WTC11 (cell line): ENCODE measurements around the gene SKOR2. TPM values are rescaled to one million over a fixed set of nuclear protein-coding genes. Genes with fewer than 3 reads are reported as not detected.

Experiments used
- GTF2I ChIP-seq: fragments of 250-450 bp; sonication (Bioruptor Pico); conservative IDR thresholded peaks from 2 replicates; pipeline ENCODE4 v1.4.0; 2021; ENCODE audit warnings: mild to moderate bottlenecking
- JAZF1 ChIP-seq: fragments of 250-450 bp; sonication (Bioruptor Pico); IDR thresholded peaks from 2 replicates; pipeline ENCODE4 v1.9.0; 2021; ENCODE audit warnings: moderate library complexity, mild to moderate bottlenecking, inconsistent platforms
- MXD4 ChIP-seq: fragments of 250-450 bp; sonication (Bioruptor Pico); IDR thresholded peaks from 2 replicates; pipeline ENCODE4 v1.8.0; 2021; ENCODE audit warnings: mild to moderate bottlenecking, moderate library complexity, borderline replicate concordance
- NFYB ChIP-seq: sonication (generic); formaldehyde crosslinking; conservative IDR thresholded peaks from 2 replicates; pipeline ENCODE4 v1.8.0; 2022; ENCODE audit warnings: low read depth, missing genetic modification reagents
- OVOL2 ChIP-seq: fragments of 250-450 bp; sonication (Bioruptor Pico); IDR thresholded peaks from 2 replicates; pipeline ENCODE4 v1.9.0; 2021; ENCODE audit warnings: mild to moderate bottlenecking, borderline replicate concordance
- PRRX2 ChIP-seq: fragments of 250-450 bp; sonication (Bioruptor Pico); IDR thresholded peaks from 2 replicates; pipeline ENCODE4 v1.8.0; 2021; ENCODE audit warnings: mild to moderate bottlenecking
- RORB ChIP-seq: fragments of 250-450 bp; sonication (Bioruptor Pico); IDR thresholded peaks from 2 replicates; pipeline ENCODE4 v1.9.0; 2021; ENCODE audit warnings: mild to moderate bottlenecking
- TP53 ChIP-seq: sonication (generic); formaldehyde crosslinking; IDR thresholded peaks from 2 replicates; pipeline ENCODE4 v1.8.1; 2023; ENCODE audit warnings: mild to moderate bottlenecking, missing genetic modification reagents
- ZBTB21 ChIP-seq: sonication (generic); formaldehyde crosslinking; IDR thresholded peaks from 2 replicates; pipeline ENCODE4 v1.8.1; 2023; ENCODE audit warnings: mild to moderate bottlenecking, missing genetic modification reagents, borderline replicate concordance
- ZNF138 ChIP-seq: sonication (generic); formaldehyde crosslinking; conservative IDR thresholded peaks from 2 replicates; pipeline ENCODE4 v1.8.1; 2022; ENCODE audit warnings: mild to moderate bottlenecking, moderate library complexity, missing genetic modification reagents
- ZNF232 ChIP-seq: sonication (generic); formaldehyde crosslinking; IDR thresholded peaks from 2 replicates; pipeline ENCODE4 v1.8.0; 2022; ENCODE audit warnings: mild to moderate bottlenecking, missing genetic modification reagents
- ZNF396 ChIP-seq: fragments of 250-450 bp; sonication (Bioruptor Pico); IDR thresholded peaks from 2 replicates; pipeline ENCODE4 v1.8.0; 2021; ENCODE audit warnings: mild to moderate bottlenecking, moderate library complexity, borderline replicate concordance
- ZNF416 ChIP-seq: fragments of 250-450 bp; sonication (Bioruptor Pico); IDR thresholded peaks from 2 replicates; pipeline ENCODE4 v1.9.0; 2021; ENCODE audit warnings: mild to moderate bottlenecking, inconsistent platforms
- total RNA-seq: library from RNA; stranded (reverse); gene quantifications from 3 replicates; pipeline ENCODE4 v1.2.3, GENCODE V29; 2021
- TF ChIP-seq, protein P1 (sequence below): sonication (generic); formaldehyde crosslinking; IDR thresholded peaks from 2 replicates; pipeline ENCODE4 v1.8.0; 2023; ENCODE audit warnings: missing genetic modification reagents, mild to moderate bottlenecking, borderline replicate concordance
- TF ChIP-seq, protein P2 (sequence below): fragments of 250-450 bp; sonication (Bioruptor Pico); IDR thresholded peaks from 2 replicates; pipeline ENCODE4 v2.1.2; 2022; ENCODE audit warnings: mild to moderate bottlenecking, moderate library complexity
- TF ChIP-seq, protein P3 (sequence below): sonication (generic); formaldehyde crosslinking; conservative IDR thresholded peaks from 2 replicates; pipeline ENCODE4 v1.8.1; 2022; ENCODE audit warnings: mild to moderate bottlenecking, missing genetic modification reagents
- TF ChIP-seq, protein P4 (sequence below): sonication (generic); formaldehyde crosslinking; IDR thresholded peaks from 2 replicates; pipeline ENCODE4 v1.8.0; 2022; ENCODE audit warnings: mild to moderate bottlenecking, missing genetic modification reagents
- TF ChIP-seq, protein P5 (sequence below): sonication (generic); formaldehyde crosslinking; IDR thresholded peaks from 2 replicates; pipeline ENCODE4 v1.8.0; 2022; ENCODE audit warnings: mild to moderate bottlenecking, missing genetic modification reagents
- TF ChIP-seq, protein P6 (sequence below): sonication (generic); formaldehyde crosslinking; IDR thresholded peaks from 2 replicates; pipeline ENCODE4 v1.8.1; 2022; ENCODE audit warnings: missing genetic modification reagents, borderline replicate concordance
- TF ChIP-seq, protein P7 (sequence below): sonication (generic); formaldehyde crosslinking; IDR thresholded peaks from 2 replicates; pipeline ENCODE4 v1.8.1; 2022; ENCODE audit warnings: mild to moderate bottlenecking, moderate library complexity, missing genetic modification reagents
- TF ChIP-seq, protein P8 (sequence below): sonication (generic); formaldehyde crosslinking; IDR thresholded peaks from 2 replicates; pipeline ENCODE4 v1.8.1; 2022; ENCODE audit warnings: low read depth, missing genetic modification reagents, borderline replicate concordance

SKOR2 gene
- total RNA-seq, 1 experiment from 2014 or later, result 1.3 TPM

DNA sequence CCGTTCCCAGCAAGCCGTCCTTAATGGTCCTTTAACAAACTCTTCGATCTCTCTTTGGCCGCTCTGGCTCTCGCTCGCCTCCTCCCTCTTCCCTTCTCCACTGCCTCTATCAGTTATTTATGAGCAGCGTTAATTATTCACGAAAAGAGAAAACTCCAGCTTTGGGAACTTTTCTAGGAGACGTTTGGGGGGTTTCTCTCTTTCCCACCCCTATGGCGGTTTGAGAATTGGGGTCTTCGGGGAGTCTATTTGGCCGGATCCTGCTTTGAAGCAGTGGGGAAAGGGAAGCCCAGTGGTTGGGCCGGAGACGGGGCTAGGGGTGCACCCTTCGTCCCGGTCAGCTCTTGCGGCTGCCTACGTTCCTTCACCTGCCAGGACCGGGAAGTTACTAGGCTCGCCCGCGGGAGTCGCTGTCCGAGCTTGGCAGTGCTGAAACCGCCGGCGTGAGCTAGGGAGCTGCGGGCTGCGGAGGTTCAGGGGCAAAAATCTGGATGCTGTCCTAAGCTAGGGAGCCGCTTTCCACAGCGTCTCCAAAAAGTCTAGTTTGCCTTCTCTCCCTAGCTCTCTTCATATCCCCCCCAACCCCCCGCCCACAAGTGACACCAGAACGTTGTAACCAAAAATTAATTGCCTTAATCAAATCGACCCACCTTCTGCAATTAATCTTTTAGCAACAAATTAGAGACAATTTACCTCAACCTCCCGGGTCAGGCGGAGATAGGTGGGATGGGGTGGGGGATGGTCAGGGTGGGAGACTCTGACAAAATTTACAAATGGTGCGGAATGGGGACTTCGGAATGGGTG lies 8.9 kb upstream of the SKOR2 start (continued):
- TF ChIP-seq, protein P1, sequence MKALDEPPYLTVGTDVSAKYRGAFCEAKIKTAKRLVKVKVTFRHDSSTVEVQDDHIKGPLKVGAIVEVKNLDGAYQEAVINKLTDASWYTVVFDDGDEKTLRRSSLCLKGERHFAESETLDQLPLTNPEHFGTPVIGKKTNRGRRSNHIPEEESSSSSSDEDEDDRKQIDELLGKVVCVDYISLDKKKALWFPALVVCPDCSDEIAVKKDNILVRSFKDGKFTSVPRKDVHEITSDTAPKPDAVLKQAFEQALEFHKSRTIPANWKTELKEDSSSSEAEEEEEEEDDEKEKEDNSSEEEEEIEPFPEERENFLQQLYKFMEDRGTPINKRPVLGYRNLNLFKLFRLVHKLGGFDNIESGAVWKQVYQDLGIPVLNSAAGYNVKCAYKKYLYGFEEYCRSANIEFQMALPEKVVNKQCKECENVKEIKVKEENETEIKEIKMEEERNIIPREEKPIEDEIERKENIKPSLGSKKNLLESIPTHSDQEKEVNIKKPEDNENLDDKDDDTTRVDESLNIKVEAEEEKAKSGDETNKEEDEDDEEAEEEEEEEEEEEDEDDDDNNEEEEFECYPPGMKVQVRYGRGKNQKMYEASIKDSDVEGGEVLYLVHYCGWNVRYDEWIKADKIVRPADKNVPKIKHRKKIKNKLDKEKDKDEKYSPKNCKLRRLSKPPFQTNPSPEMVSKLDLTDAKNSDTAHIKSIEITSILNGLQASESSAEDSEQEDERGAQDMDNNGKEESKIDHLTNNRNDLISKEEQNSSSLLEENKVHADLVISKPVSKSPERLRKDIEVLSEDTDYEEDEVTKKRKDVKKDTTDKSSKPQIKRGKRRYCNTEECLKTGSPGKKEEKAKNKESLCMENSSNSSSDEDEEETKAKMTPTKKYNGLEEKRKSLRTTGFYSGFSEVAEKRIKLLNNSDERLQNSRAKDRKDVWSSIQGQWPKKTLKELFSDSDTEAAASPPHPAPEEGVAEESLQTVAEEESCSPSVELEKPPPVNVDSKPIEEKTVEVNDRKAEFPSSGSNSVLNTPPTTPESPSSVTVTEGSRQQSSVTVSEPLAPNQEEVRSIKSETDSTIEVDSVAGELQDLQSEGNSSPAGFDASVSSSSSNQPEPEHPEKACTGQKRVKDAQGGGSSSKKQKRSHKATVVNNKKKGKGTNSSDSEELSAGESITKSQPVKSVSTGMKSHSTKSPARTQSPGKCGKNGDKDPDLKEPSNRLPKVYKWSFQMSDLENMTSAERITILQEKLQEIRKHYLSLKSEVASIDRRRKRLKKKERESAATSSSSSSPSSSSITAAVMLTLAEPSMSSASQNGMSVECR (CRISPR knock-in tag), result peak; percentile 98
- no peak for TF ChIP-seq OVOL2 (CRISPR knock-in tag)
- TF ChIP-seq, protein P2, sequence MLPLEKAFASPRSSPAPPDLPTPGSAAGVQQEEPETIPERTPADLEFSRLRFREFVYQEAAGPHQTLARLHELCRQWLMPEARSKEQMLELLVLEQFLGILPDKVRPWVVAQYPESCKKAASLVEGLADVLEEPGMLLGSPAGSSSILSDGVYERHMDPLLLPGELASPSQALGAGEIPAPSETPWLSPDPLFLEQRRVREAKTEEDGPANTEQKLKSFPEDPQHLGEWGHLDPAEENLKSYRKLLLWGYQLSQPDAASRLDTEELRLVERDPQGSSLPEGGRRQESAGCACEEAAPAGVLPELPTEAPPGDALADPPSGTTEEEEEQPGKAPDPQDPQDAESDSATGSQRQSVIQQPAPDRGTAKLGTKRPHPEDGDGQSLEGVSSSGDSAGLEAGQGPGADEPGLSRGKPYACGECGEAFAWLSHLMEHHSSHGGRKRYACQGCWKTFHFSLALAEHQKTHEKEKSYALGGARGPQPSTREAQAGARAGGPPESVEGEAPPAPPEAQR (CRISPR knock-in tag), result no peak
- peak; percentile 63; the same call in 1 of the 2 replicates for TF ChIP-seq ZBTB21 (CRISPR knock-in tag)
- peak; percentile 87 for TF ChIP-seq TP53 (CRISPR knock-in tag)
- TF ChIP-seq, protein P3, sequence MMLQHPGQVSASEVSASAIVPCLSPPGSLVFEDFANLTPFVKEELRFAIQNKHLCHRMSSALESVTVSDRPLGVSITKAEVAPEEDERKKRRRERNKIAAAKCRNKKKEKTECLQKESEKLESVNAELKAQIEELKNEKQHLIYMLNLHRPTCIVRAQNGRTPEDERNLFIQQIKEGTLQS (CRISPR knock-in tag), result no peak
- TF ChIP-seq, protein P4, sequence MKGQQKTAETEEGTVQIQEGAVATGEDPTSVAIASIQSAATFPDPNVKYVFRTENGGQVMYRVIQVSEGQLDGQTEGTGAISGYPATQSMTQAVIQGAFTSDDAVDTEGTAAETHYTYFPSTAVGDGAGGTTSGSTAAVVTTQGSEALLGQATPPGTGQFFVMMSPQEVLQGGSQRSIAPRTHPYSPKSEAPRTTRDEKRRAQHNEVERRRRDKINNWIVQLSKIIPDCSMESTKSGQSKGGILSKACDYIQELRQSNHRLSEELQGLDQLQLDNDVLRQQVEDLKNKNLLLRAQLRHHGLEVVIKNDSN (CRISPR knock-in tag), result peak; percentile 71; the same call in 1 of the 2 replicates
- no peak for TF ChIP-seq GTF2I
- no peak for TF ChIP-seq PRRX2 (CRISPR knock-in tag)
- TF ChIP-seq, protein P5, sequence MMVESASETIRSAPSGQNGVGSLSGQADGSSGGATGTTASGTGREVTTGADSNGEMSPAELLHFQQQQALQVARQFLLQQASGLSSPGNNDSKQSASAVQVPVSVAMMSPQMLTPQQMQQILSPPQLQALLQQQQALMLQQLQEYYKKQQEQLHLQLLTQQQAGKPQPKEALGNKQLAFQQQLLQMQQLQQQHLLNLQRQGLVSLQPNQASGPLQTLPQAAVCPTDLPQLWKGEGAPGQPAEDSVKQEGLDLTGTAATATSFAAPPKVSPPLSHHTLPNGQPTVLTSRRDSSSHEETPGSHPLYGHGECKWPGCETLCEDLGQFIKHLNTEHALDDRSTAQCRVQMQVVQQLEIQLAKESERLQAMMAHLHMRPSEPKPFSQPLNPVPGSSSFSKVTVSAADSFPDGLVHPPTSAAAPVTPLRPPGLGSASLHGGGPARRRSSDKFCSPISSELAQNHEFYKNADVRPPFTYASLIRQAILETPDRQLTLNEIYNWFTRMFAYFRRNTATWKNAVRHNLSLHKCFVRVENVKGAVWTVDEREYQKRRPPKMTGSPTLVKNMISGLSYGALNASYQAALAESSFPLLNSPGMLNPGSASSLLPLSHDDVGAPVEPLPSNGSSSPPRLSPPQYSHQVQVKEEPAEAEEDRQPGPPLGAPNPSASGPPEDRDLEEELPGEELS (CRISPR knock-in tag), result peak; percentile 97
- TF ChIP-seq, protein P6, sequence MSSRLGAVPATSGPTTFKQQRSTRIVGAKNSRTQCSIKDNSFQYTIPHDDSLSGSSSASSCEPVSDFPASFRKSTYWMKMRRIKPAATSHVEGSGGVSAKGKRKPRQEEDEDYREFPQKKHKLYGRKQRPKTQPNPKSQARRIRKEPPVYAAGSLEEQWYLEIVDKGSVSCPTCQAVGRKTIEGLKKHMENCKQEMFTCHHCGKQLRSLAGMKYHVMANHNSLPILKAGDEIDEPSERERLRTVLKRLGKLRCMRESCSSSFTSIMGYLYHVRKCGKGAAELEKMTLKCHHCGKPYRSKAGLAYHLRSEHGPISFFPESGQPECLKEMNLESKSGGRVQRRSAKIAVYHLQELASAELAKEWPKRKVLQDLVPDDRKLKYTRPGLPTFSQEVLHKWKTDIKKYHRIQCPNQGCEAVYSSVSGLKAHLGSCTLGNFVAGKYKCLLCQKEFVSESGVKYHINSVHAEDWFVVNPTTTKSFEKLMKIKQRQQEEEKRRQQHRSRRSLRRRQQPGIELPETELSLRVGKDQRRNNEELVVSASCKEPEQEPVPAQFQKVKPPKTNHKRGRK (CRISPR knock-in tag), result no peak
- no peak; the same call in 1 of the 2 replicates for TF ChIP-seq ZNF138 (CRISPR knock-in tag)
- peak; percentile 96 for TF ChIP-seq ZNF232 (CRISPR knock-in tag)
- TF ChIP-seq JAZF1 (CRISPR knock-in tag), result no peak
- TF ChIP-seq, protein P7, sequence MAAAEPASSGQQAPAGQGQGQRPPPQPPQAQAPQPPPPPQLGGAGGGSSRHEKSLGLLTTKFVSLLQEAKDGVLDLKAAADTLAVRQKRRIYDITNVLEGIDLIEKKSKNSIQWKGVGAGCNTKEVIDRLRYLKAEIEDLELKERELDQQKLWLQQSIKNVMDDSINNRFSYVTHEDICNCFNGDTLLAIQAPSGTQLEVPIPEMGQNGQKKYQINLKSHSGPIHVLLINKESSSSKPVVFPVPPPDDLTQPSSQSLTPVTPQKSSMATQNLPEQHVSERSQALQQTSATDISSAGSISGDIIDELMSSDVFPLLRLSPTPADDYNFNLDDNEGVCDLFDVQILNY (CRISPR knock-in tag), result no peak
- no peak for TF ChIP-seq MXD4
- peak; percentile 20; the same call in 1 of the 2 replicates for TF ChIP-seq NFYB (CRISPR knock-in tag)
- no peak for TF ChIP-seq ZNF416 (CRISPR knock-in tag)
- TF ChIP-seq ZNF396, result no peak
- TF ChIP-seq, protein P8, sequence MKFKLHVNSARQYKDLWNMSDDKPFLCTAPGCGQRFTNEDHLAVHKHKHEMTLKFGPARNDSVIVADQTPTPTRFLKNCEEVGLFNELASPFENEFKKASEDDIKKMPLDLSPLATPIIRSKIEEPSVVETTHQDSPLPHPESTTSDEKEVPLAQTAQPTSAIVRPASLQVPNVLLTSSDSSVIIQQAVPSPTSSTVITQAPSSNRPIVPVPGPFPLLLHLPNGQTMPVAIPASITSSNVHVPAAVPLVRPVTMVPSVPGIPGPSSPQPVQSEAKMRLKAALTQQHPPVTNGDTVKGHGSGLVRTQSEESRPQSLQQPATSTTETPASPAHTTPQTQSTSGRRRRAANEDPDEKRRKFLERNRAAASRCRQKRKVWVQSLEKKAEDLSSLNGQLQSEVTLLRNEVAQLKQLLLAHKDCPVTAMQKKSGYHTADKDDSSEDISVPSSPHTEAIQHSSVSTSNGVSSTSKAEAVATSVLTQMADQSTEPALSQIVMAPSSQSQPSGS (CRISPR knock-in tag), result no peak
- TF ChIP-seq RORB, result no peak
